RWPE1 (cell line): ENCODE results near the gene SLC16A6.

Source experiments
- CTCF ChIA-PET: fragments of 350-600 bp; sonication (Branson Sonifier 250); formaldehyde crosslinking; extraction: SDS; loops from one replicate; lab custom pipeline; 2021; lab: Yijun Ruan, JAX
- POLR2A ChIA-PET: fragments of 400-600 bp; formaldehyde crosslinking; extraction: SDS; loops from one replicate; lab custom pipeline; 2020; ENCODE audit warnings: antibody characterized with exemption; ENCODE audit not compliant: low non-redundant PET; lab: Yijun Ruan, JAX
- DNase-seq: peaks from one replicate; pipeline ENCODE4 v3.0.0; 2012; ENCODE audit warnings: low spot score
- H3K27ac ChIP-seq: fragments of 450-650 bp; 2 replicates; pipeline ENCODE4 v1.5.1; 2017
- CTCF ChIP-seq: fragments of 450-650 bp; conservative IDR thresholded peaks from 2 replicates; pipeline ENCODE4 v1.5.1; 2017; ENCODE audit warnings: low read depth, mild to moderate bottlenecking

The SLC16A6 gene

GRCh38 chr17:68249354-68249765 lies 41.6 kb downstream of the SLC16A6 start:
- no peak overlapping the region for H3K27ac ChIP-seq
- POLR2A ChIA-PET, result no interaction called here
- CTCF ChIA-PET, result interaction anchor here (0.7 to 1.8 kb wide), 3 partner anchors 14 to 53 kb away, joined by 3 to 6 read pairs (median 3); no protein-coding TSS in a partner anchor
- TF ChIP-seq CTCF, result no peak
- no peak for DNase-seq

- no peak for TF ChIP-seq CTCF
- H3K27ac ChIP-seq, result no peak overlapping the region
- ChIA-PET CTCF (interaction anchor here (0.8 to 1.8 kb wide), 3 partner anchors 49 to 222 kb away, joined by 3 to 6 read pairs (median 4); no protein-coding TSS in a partner anchor), POLR2A (interaction anchor here (0.7 kb wide), 1 partner anchor 986 kb away, joined by 3 read pairs; no protein-coding TSS in a partner anchor)
- no peak for DNase-seq
Measured at GRCh38 chr17:68248891-68249290, 42.0 kb downstream of the SLC16A6 start.

DNA sequence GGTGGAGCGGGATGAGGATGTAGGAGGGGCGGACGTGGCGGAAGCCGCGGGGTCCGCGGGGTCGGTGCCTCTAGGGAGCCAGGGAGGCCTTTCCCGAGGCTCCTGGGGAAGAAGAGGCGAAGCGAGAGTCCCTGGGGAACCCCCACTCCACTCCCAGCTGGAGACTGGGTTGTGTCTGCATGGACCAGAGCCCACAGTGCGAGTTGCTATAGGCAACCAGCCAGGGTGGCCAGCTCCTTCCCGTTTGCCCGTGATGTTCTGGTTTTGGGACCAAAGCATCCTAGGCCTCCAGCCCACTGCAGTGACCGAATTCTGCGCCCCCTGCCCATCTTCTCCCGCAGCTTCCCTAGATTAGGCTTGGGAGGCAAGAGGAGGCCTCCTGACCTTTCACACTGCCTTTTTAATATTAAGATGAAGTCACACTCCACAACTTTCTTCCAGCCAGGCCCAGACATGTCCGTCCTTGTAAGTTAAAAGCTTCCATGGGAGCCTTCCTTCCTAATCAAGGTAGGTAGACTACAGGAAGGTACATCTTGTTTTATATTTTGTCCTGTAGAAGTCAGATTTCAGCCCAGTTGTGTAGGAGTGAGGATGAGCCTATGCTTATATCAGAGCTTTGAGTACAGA lies 42.6 kb downstream of the SLC16A6 start:
- ChIA-PET POLR2A (interaction anchor here (0.7 kb wide), 1 partner anchor 985 kb away, joined by 3 read pairs; no protein-coding TSS in a partner anchor), CTCF (interaction anchor here (0.7 to 1.8 kb wide), 4 partner anchors 48 to 222 kb away, joined by 3 to 6 read pairs (median 4); no protein-coding TSS in a partner anchor)
- DNase-seq, result peak; percentile 30
- H3K27ac ChIP-seq, result peak overlapping the region; percentile 93
- TF ChIP-seq CTCF, result no peak

DNA sequence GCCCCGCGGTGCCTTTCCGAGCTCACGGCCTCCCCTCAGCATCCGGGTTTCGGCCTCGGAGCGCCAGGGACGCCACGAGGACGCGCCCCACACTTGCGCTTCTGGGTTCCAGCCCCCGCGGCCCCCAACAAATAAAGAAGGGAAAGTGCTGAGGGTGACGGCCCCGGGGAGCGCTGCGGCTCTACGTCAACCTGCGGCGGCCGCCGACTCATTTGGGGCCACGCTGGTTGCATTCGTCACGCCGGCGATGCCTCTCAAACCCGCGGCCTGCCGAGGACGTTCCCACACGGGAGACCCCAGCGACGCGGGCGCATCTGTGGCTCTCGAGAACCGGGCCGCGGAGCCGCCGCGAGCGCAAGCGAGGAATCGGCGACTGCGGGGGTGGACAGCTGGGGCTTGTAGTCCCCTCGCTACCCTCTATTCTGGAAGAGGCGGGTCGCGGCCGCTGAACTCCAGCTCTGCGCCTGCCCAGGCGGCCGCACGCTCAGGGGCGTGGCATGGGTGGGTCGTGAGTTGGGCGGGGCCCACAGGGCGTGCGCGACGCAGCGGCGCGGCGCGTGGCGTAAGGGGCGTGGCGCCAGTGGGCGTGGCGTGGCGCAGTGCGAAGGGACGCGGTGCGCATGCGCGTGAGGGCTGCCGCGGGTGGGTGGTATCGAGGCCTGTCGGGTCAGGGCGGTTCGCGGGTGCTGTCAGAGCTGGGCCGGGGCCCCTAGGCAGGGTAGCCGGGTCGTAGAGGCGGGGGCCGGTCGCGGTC lies 43.3 kb downstream of the SLC16A6 start, which contains the start of gene AMZ2:
Gene AMZ2 (plus strand): TSS at position 599 of the 754 bp plus-strand sequence. CDS start 2,145 bp downstream, outside the sequence.
- peak within 1 kb of the TSS; percentile 93 for H3K27ac ChIP-seq
- TF ChIP-seq CTCF, result no peak
- ChIA-PET CTCF (interaction anchor here (0.7 to 1.8 kb wide), 4 partner anchors 47 to 223 kb away, joined by 3 to 6 read pairs (median 4); no protein-coding TSS in a partner anchor), POLR2A (interaction anchor here (0.5 kb wide), 1 partner anchor 14 kb away, joined by 6 read pairs; no protein-coding TSS in a partner anchor)
- DNase-seq, result peak; percentile 90

DNA sequence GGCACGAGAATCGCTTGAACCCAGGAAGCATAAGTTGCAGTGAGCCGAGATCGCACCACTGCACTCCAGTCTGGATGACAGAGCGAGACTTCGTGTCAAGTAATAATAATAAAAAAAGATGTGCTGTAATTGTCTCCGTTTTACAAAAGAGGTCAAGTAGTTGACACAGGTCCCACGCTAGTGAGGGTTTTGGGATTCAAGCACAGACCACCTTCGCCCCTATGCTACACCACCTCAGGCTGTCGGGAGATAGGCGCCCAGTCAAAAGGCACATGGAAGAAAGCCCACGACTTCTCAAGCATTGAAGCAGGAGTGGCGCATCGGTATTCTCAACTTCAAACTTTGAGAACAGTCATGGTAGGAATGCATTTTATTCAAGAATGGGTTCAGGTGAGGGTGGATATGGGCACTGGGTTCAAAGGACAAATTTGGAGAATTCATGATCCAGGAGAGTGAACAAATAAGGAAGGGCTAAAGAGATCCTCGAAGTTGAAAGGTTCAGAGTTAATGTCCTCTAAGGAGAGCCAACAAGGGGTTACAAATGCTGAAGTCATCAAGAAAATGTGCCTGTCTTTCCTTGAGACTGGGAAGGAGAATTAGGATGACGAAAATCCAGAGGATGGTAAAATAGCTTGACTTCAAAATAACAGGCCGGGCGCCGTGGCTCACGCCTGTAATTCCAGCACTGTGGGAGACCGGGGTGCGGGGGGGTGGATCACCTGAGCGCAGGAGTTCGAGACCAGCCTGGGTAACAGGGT lies 44.5 kb downstream of the SLC16A6 start:
- H3K27ac ChIP-seq, result peak overlapping the region; percentile 93; the same call in 1 of the 2 replicates
- CTCF ChIA-PET, result interaction anchor here (0.6 kb wide), 1 partner anchor 206 kb away, joined by 3 read pairs; no protein-coding TSS in a partner anchor
- TF ChIP-seq CTCF, result no peak
- DNase-seq, result no peak
- POLR2A ChIA-PET, result no interaction called here
